Osteocyte (in vitro differentiated cells): ENCODE data around the gene NFIL3. TPM values are rescaled to one million over a fixed set of nuclear protein-coding genes. Genes with fewer than 3 reads are reported as not detected.

ENCODE experiments used
- DNase-seq: peaks from one replicate; pipeline ENCODE4 v3.0.0; 2021; ENCODE audit warnings: mixed read lengths; ENCODE audit not compliant: unreplicated experiment; ENCODE audit errors: extremely low spot score
- H3K27ac Mint-ChIP-seq: one replicate; pipeline ENCODE4 v1.8.0; 2021; ENCODE audit warnings: mild to moderate bottlenecking, mixed read lengths; ENCODE audit not compliant: unreplicated experiment
- H3K27me3 Mint-ChIP-seq: one replicate; pipeline ENCODE4 v1.8.0; 2021; ENCODE audit warnings: mixed read lengths; ENCODE audit not compliant: unreplicated experiment
- H3K36me3 Mint-ChIP-seq: one replicate; pipeline ENCODE4 v1.8.0; 2021; ENCODE audit warnings: mixed read lengths; ENCODE audit not compliant: unreplicated experiment
- H3K4me1 Mint-ChIP-seq: one replicate; pipeline ENCODE4 v1.8.0; 2021; ENCODE audit warnings: mixed read lengths; ENCODE audit not compliant: unreplicated experiment
- H3K4me3 Mint-ChIP-seq: one replicate; pipeline ENCODE4 v1.8.0; 2021; ENCODE audit warnings: mild to moderate bottlenecking, moderate library complexity, mixed read lengths; ENCODE audit not compliant: unreplicated experiment
- H3K9me3 Mint-ChIP-seq: one replicate; pipeline ENCODE4 v1.8.0; 2021; ENCODE audit warnings: mixed read lengths; ENCODE audit not compliant: unreplicated experiment
- total RNA-seq: library from RNA; stranded (reverse); gene quantifications from 2 replicates; pipeline ENCODE4 v1.2.1, GENCODE V29; 2021
- TF ChIP-seq, protein P1 (sequence below): fragments of 200-600 bp; sonication (generic); IDR thresholded peaks from 2 replicates; pipeline ENCODE4 v1.5.0; 2021; ENCODE audit warnings: antibody characterized with exemption, mild to moderate bottlenecking, moderate library complexity

The NFIL3 gene
- total RNA-seq, 1 donor from 2014 or later = 24.0 TPM

DNA sequence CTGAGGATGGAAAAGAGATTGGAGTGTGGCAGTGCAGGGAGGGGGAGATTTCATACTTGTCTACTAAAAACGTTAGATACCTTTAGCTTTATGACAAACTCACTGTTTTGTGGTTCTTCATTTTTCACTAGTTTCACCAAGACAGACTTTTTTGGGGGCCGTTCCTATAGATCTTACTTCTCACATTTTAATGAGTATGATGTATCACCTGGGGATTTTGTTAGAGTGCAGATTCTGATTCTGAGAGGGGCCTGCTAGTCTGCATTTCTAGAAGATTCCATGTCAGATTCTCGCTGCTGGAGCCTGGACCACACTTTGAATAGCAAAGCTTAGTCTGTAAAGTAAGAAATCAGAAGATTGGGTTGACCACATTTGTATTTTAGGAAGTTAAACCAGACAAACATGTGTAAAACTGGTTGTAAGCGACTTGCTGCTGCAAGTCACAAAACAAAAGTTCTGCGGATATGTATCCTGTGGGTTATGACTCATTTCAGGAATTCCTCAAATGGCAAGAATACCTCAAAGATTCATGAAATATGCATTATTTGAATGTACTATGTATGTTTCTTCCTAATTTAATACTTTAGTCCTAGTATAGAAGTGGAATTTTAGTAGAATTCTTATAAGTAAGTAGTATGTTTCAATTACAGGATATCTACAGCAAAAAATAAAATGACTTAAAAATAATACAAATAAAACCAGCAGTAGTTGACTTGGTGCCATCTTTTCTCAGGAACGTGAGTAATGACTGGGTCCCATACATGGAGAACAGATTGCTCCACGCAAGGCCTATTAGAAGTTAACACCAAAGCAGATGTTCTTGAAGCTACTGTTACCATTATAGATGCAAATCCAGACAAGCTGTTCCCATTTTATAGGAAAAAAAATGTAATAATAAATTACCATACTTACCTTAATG is 27.8 kb downstream of the NFIL3 start:
- no peak for DNase-seq
- H3K4me3 Mint-ChIP-seq = no peak overlapping the region
- H3K4me1 Mint-ChIP-seq = peaks cover 21% of the 10 kb centered on the region
- no peaks in the 10 kb centered on the region for H3K36me3 Mint-ChIP-seq
- H3K27ac Mint-ChIP-seq = peak overlapping the region; percentile 77
- H3K27me3 Mint-ChIP-seq = no peaks in the 10 kb centered on the region
- TF ChIP-seq, protein P1, sequence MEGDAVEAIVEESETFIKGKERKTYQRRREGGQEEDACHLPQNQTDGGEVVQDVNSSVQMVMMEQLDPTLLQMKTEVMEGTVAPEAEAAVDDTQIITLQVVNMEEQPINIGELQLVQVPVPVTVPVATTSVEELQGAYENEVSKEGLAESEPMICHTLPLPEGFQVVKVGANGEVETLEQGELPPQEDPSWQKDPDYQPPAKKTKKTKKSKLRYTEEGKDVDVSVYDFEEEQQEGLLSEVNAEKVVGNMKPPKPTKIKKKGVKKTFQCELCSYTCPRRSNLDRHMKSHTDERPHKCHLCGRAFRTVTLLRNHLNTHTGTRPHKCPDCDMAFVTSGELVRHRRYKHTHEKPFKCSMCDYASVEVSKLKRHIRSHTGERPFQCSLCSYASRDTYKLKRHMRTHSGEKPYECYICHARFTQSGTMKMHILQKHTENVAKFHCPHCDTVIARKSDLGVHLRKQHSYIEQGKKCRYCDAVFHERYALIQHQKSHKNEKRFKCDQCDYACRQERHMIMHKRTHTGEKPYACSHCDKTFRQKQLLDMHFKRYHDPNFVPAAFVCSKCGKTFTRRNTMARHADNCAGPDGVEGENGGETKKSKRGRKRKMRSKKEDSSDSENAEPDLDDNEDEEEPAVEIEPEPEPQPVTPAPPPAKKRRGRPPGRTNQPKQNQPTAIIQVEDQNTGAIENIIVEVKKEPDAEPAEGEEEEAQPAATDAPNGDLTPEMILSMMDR = no peak
- no peaks in the 10 kb centered on the region for H3K9me3 Mint-ChIP-seq

DNA sequence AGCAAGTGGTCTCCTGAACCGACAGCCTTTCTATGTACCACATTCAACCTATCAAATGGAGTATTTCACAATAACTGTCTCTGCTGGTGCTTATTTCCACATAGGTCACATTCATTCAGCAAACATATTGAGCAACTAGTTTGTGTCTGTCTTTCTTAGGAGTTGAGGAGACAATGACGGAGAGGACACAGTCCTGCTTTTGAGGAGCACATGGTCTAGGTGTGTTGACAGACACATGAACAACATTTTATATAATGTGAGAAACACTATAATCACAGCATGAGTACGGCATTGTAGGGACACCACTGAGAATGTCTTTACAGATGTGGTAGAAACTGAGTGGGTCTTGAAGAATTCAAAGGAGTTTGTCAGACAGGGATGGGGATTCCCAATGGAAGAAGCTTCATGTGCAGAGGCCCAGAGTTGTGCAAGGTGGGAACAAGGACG is 28.5 kb downstream of the NFIL3 start:
- H3K27me3 Mint-ChIP-seq = no peaks in the 10 kb centered on the region
- H3K4me1 Mint-ChIP-seq = peaks cover 21% of the 10 kb centered on the region
- no peaks in the 10 kb centered on the region for H3K9me3 Mint-ChIP-seq
- peak; percentile 5 for DNase-seq
- TF ChIP-seq, protein P1 = no peak
- H3K36me3 Mint-ChIP-seq = no peaks in the 10 kb centered on the region
- H3K27ac Mint-ChIP-seq = peak overlapping the region; percentile 77
- H3K4me3 Mint-ChIP-seq = no peak overlapping the region

DNA sequence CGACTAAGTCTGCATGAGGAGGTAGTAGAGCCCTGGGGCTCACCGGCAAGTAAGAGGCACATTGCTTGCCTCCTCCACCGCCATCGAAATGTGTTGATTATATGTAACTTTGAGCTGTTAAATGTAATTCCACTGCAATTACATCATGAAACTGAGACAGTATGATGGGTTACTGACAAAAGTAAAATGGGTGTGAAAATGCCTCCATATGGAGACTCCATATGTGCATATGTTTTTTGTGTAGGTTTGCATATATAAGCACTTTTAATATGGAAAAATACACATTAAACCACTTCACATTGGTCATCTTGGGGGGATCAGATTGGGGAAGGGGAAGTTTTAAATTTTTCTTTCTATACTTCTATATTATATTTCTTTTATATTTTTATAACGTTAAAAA is 29.8 kb downstream of the NFIL3 start:
- H3K4me1 Mint-ChIP-seq = peaks cover 21% of the 10 kb centered on the region
- TF ChIP-seq, protein P1 = no peak
- no peak overlapping the region for H3K27ac Mint-ChIP-seq
- no peaks in the 10 kb centered on the region for H3K9me3 Mint-ChIP-seq
- H3K27me3 Mint-ChIP-seq = no peaks in the 10 kb centered on the region
- no peaks in the 10 kb centered on the region for H3K36me3 Mint-ChIP-seq
- DNase-seq = no peak
- H3K4me3 Mint-ChIP-seq = no peak overlapping the region

DNA sequence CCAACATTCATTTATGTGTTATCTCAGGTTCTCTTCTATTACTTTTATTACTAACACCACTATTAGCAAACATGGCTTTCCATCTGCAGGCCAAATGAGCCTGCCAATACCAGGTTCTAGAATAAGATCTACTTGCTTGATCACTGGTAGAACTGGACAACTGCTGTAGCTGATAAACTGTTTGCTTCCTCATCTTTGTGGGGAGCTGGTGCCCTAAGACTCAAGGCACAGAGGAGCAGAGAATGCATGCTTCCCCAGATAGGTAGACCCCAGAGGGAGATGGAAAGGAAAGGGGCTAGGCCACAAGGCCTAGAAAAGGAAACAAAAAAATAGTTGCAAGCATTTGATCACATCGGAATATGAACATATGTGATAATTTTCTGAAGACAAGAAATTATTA is 31.2 kb downstream of the NFIL3 start:
- TF ChIP-seq, protein P1 = no peak
- no peaks in the 10 kb centered on the region for H3K36me3 Mint-ChIP-seq
- no peaks in the 10 kb centered on the region for H3K27me3 Mint-ChIP-seq

DNA sequence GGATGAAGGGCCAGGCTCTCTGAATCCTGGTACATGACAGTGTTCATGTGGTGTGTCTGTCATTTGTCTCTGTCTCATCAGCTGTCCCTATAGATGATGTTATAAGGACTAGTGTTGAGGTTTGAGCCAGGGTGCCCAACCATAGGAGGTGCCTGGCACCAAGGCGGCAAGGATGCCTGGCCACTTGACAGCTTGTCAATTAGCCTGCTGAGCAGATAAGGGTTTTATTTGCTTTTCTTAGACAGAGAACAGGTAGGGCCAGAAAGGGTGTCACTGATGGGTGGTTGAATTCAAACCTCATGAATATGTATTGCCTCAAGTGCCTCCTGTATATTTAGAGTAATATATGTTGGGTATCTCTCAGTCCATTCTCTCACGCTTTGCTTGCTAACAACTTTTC is 31.8 kb downstream of the NFIL3 start:
- TF ChIP-seq, protein P1 = no peak
- no peak overlapping the region for H3K4me3 Mint-ChIP-seq
- peak; percentile 17 for DNase-seq
- H3K36me3 Mint-ChIP-seq = no peaks in the 10 kb centered on the region
- no peaks in the 10 kb centered on the region for H3K9me3 Mint-ChIP-seq
- no peak overlapping the region for H3K27ac Mint-ChIP-seq
- H3K4me1 Mint-ChIP-seq = peaks cover 21% of the 10 kb centered on the region
- H3K27me3 Mint-ChIP-seq = no peaks in the 10 kb centered on the region

More for the DNA sequence above, 31.2 kb downstream of the NFIL3 start:
- Mint-ChIP-seq H3K9me3 (no peaks in the 10 kb centered on the region), H3K4me1 (peaks cover 21% of the 10 kb centered on the region), H3K27ac (no peak overlapping the region), H3K4me3 (no peak overlapping the region)
- peak; percentile 21 for DNase-seq
